Stimulated activated CD8-positive, alpha-beta memory T cell treated with anti-CD3 and anti-CD28 coated beads, Interleukin-15, amount 100 ng/mL, for 24 hours (primary cell): ENCODE measurements around the gene ADPRHL1.

Source experiments
- DNase-seq: peaks from one replicate; pipeline ENCODE4 v3.0.0-alpha.2; 2020; ENCODE audit warnings: low read depth

ADPRHL1 gene

GRCh38 chr13:113432506-113433270 lies 20.6 kb downstream of the ADPRHL1 start:
- no peak for DNase-seq

GRCh38 chr13:113431171-113431570 lies 22.1 kb downstream of the ADPRHL1 start:
- DNase-seq = no peak

GRCh38 chr13:113430378-113431110 lies 22.7 kb downstream of the ADPRHL1 start:
- DNase-seq = no peak

- no peak for DNase-seq
Measured at GRCh38 chr13:113429608-113429985, 23.7 kb downstream of the ADPRHL1 start.

- no peak for DNase-seq
Measured at GRCh38 chr13:113428871-113429607, 24.2 kb downstream of the ADPRHL1 start.

GRCh38 chr13:113428469-113428865 lies 24.8 kb downstream of the ADPRHL1 start:
- DNase-seq = no peak

GRCh38 chr13:113427562-113428468 lies 25.5 kb downstream of the ADPRHL1 start:
- no peak for DNase-seq

GRCh38 chr13:113426591-113426986 lies 26.7 kb downstream of the ADPRHL1 start:
- no peak for DNase-seq

- no peak for DNase-seq
Measured at GRCh38 chr13:113425941-113426590, 27.2 kb downstream of the ADPRHL1 start.

- no peak for DNase-seq
Measured at GRCh38 chr13:113423520-113424163, 29.6 kb downstream of the ADPRHL1 start.

- no peak for DNase-seq
Measured at GRCh38 chr13:113422807-113423519, 30.3 kb downstream of the ADPRHL1 start.

- no peak for DNase-seq
Measured at GRCh38 chr13:113421673-113422270, 31.5 kb downstream of the ADPRHL1 start.

GRCh38 chr13:113420833-113421600 lies 32.3 kb downstream of the ADPRHL1 start:
- no peak for DNase-seq

GRCh38 chr13:113420232-113420631 lies 33.1 kb downstream of the ADPRHL1 start:
- DNase-seq = no peak

GRCh38 chr13:113419531-113420193 lies 33.6 kb downstream of the ADPRHL1 start:
- DNase-seq = no peak

GRCh38 chr13:113418722-113419049 lies 34.6 kb downstream of the ADPRHL1 start:
- no peak for DNase-seq

GRCh38 chr13:113417836-113418721 lies 35.2 kb downstream of the ADPRHL1 start:
- no peak for DNase-seq
